Gastrocnemius medialis (tissue), 4 donors: Measurements from ENCODE around the gene PTGS1. TPM values are rescaled to one million over a fixed set of nuclear protein-coding genes. Genes with fewer than 3 reads are reported as not detected.

ENCODE experiments used
- ATAC-seq, 2 donors: fragments of 150-250 bp; one replicate each; pipeline ENCODE4 v1.9.1; 2016
- DNase-seq, 2 donors: peaks; one replicate each; pipeline ENCODE4 v3.0.0-alpha.2; 2019
- H3K27ac ChIP-seq, 4 donors: fragments of 200-600 bp; sonication (generic); 1 replicate in 1 of 4; 2 replicates in 3 of 4; pipeline ENCODE4 v1.5.1; 2016 to 2018; ENCODE audit warnings: mild to moderate bottlenecking in 2 of 4, moderate library complexity in 1 of 4
- H3K27me3 ChIP-seq, 3 donors: fragments of 200-600 bp; sonication (generic) in 2 of 3; 1 replicate in 1 of 3; 2 replicates in 2 of 3; pipeline versions ENCODE4 v1.5.1 to v1.6.0; 2016 to 2019; ENCODE audit warnings: mild to moderate bottlenecking in 1 of 3, moderate library complexity in 1 of 3
- H3K36me3 ChIP-seq, 2 donors: fragments of 200-600 bp; sonication (generic) in 1 of 2; one replicate each; pipeline ENCODE4 v1.5.1; 2017 to 2018
- H3K4me1 ChIP-seq, 2 donors: fragments of 200-600 bp; sonication (generic) in 1 of 2; one replicate each; pipeline ENCODE4 v1.5.1; 2016 to 2017; ENCODE audit warnings: mild to moderate bottlenecking in 2 of 2
- H3K4me3 ChIP-seq, 4 donors: fragments of 200-600 bp; sonication (generic) in 3 of 4; 1 replicate in 1 of 4; 2 replicates in 3 of 4; pipeline ENCODE4 v1.5.1; 2016 to 2019; ENCODE audit warnings: mild to moderate bottlenecking in 2 of 4
- H3K9me3 ChIP-seq, 3 donors: fragments of 200-600 bp; sonication (generic) in 2 of 3; 1 replicate in 1 of 3; 2 replicates in 2 of 3; pipeline ENCODE4 v1.5.1; 2016 to 2019
- CTCF ChIP-seq, 5 experiments: fragments of 450-650 bp in 3 of 5; fragments of 200-600 bp in 2 of 5; sonication (generic) in 2 of 5; IDR thresholded peaks in 4 of 5; conservative IDR thresholded peaks in 1 of 5; 1 replicate in 4 of 5; 2 replicates in 1 of 5; pipeline ENCODE4 v1.5.1; 2016 to 2019; ENCODE audit warnings: antibody characterized with exemption in 5 of 5, mild to moderate bottlenecking in 3 of 5, moderate library complexity in 3 of 5
- POLR2A ChIP-seq, 2 donors: fragments of 450-650 bp; IDR thresholded peaks; one replicate each; pipeline ENCODE4 v1.6.1; 2017; ENCODE audit warnings: antibody characterized with exemption in 2 of 2, mild to moderate bottlenecking in 2 of 2, moderate library complexity in 2 of 2
- in situ Hi-C, 4 donors: fragments of 200-750 bp; cut with MboI; loops; one replicate each; pipeline versions ENCODE4 v1.15.0 to v1.8.0; 2017; ENCODE audit warnings: low sequenced_read_pairs in 4 of 4
- intact Hi-C: fragments of 100-400 bp; cut with DNase I; formaldehyde crosslinking; loops from one replicate; pipeline ENCODE4 v1.15.1; 2023; ENCODE audit warnings: low total_unique reads
- total RNA-seq, 4 donors: library from RNA; depleted of rRNA; stranded (reverse); fragments of >200 nt; gene quantifications; one replicate each; pipeline versions ENCODE4 v1.1.0 to v1.2.3, GENCODE V29; 2016

PTGS1 gene
- total RNA-seq, 4 donors from 2014 or later = 0.78 to 1.8 (median 1.0) TPM

- DNase-seq = no peak
- H3K4me1 ChIP-seq = peaks cover 8% of the 10 kb centered on the region in 2 donors
- no peaks in the 10 kb centered on the region for H3K9me3 ChIP-seq
- in situ Hi-C loops = no loop called here
- intact Hi-C loops = no loop called here
- TF ChIP-seq POLR2A (IDR thresholded peaks at IDR 0.05) (no peak), CTCF (IDR thresholded peaks at IDR 0.05 in 4 of 5, conservative IDR thresholded peaks at IDR 0.05 in 1 of 5) (no peak)
- no peak overlapping the region for H3K27ac ChIP-seq
- H3K36me3 ChIP-seq = no peaks in the 10 kb centered on the region
- no peak overlapping the region for H3K4me3 ChIP-seq
- H3K27me3 ChIP-seq = no peaks in the 10 kb centered on the region
- ATAC-seq = no peak
Measured at GRCh38 chr9:122376796-122377195, 6.0 kb downstream of the PTGS1 start.

- TF ChIP-seq CTCF (IDR thresholded peaks at IDR 0.05 in 4 of 5, conservative IDR thresholded peaks at IDR 0.05 in 1 of 5) = no peak
- no peak for TF ChIP-seq POLR2A (IDR thresholded peaks at IDR 0.05)
- no peaks in the 10 kb centered on the region for H3K36me3 ChIP-seq
- no peaks in the 10 kb centered on the region for H3K27me3 ChIP-seq
- H3K4me3 ChIP-seq = no peak overlapping the region
- peaks cover 8% of the 10 kb centered on the region in 2 donors for H3K4me1 ChIP-seq
- in situ Hi-C loops (no loop called here), intact Hi-C loops (no loop called here)
- H3K9me3 ChIP-seq = no peaks in the 10 kb centered on the region
- no peak overlapping the region for H3K27ac ChIP-seq
- DNase-seq = no peak
- no peak for ATAC-seq
Measured at GRCh38 chr9:122377241-122378164, 6.7 kb downstream of the PTGS1 start.

GRCh38 chr9:122378236-122378635 is 7.4 kb downstream of the PTGS1 start:
- H3K36me3 ChIP-seq = no peaks in the 10 kb centered on the region
- in situ Hi-C loops = no loop called here
- H3K9me3 ChIP-seq = no peaks in the 10 kb centered on the region
- no peak overlapping the region for H3K4me3 ChIP-seq
- TF ChIP-seq POLR2A (IDR thresholded peaks at IDR 0.05) (no peak), CTCF (IDR thresholded peaks at IDR 0.05 in 4 of 5, conservative IDR thresholded peaks at IDR 0.05 in 1 of 5) (no peak)
- peaks cover 8% of the 10 kb centered on the region in 2 donors for H3K4me1 ChIP-seq
- no peak overlapping the region for H3K27ac ChIP-seq
- intact Hi-C loops = no loop called here
- DNase-seq = no peak
- no peak for ATAC-seq
- H3K27me3 ChIP-seq = no peaks in the 10 kb centered on the region

- intact Hi-C loops (no loop called here), in situ Hi-C loops (no loop called here)
- H3K27me3 ChIP-seq = no peaks in the 10 kb centered on the region
- H3K9me3 ChIP-seq = no peaks in the 10 kb centered on the region
- TF ChIP-seq POLR2A (IDR thresholded peaks at IDR 0.05) (no peak), CTCF (IDR thresholded peaks at IDR 0.05 in 4 of 5, conservative IDR thresholded peaks at IDR 0.05 in 1 of 5) (peak in 1 of 5 experiments; percentile 17)
- no peak overlapping the region for H3K4me3 ChIP-seq
- DNase-seq = no peak
- no peaks in the 10 kb centered on the region for H3K36me3 ChIP-seq
- peaks cover 8 to 14% of the 10 kb centered on the region in 2 donors for H3K4me1 ChIP-seq
- no peak overlapping the region for H3K27ac ChIP-seq
- no peak for ATAC-seq
Measured at GRCh38 chr9:122379340-122379739, 8.5 kb downstream of the PTGS1 start.
